ENCODE measurements around the gene PRKACG.

DNA sequence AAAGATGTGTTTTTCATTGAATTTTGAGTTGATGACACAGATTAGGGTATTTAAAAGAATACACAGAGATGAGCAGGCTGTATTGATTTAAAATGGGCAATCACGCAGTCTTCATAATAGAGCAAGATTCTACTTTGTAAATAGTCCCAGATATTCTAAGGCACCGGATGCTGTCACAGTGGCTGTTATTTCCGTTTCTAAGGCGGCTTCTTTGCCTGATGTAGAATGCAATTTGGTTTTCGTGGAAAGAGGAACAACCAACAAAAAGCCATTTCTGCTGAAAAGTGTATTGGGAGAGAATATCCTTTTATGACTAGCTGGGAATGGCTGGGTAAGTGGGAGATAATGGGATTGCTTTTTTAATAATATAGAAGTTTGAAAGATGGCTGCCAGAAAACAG lies 17.5 kb downstream of the PRKACG start:
- no peak for TF ChIP-seq POLR2A (IDR thresholded peaks at IDR 0.05)
- TF ChIP-seq, protein P1, sequence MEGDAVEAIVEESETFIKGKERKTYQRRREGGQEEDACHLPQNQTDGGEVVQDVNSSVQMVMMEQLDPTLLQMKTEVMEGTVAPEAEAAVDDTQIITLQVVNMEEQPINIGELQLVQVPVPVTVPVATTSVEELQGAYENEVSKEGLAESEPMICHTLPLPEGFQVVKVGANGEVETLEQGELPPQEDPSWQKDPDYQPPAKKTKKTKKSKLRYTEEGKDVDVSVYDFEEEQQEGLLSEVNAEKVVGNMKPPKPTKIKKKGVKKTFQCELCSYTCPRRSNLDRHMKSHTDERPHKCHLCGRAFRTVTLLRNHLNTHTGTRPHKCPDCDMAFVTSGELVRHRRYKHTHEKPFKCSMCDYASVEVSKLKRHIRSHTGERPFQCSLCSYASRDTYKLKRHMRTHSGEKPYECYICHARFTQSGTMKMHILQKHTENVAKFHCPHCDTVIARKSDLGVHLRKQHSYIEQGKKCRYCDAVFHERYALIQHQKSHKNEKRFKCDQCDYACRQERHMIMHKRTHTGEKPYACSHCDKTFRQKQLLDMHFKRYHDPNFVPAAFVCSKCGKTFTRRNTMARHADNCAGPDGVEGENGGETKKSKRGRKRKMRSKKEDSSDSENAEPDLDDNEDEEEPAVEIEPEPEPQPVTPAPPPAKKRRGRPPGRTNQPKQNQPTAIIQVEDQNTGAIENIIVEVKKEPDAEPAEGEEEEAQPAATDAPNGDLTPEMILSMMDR (IDR thresholded peaks at IDR 0.05): no peak
